Spleen (tissue), 11 donors: ENCODE measurements around the gene GAS7. TPM values are rescaled to one million over a fixed set of nuclear protein-coding genes. Genes with fewer than 3 reads are reported as not detected.

Experiments used
- DNase-seq: peaks from one replicate; pipeline ENCODE4 v3.0.0-alpha.2; 2020
- H3K27ac ChIP-seq, 8 donors: fragments of 200-600 bp; sonication (generic) in 7 of 8; 1 replicate in 4 of 8; 2 replicates in 4 of 8; pipeline versions ENCODE4 v1.5.0 to v1.8.0; 2016 to 2021; ENCODE audit warnings: inconsistent platforms in 4 of 8, mild to moderate bottlenecking in 4 of 8, moderate library complexity in 1 of 8
- H3K27me3 ChIP-seq, 7 donors: fragments of 200-600 bp; sonication (generic) in 6 of 7; replicated peaks in 1 of 7; 1 replicate in 4 of 7; 2 replicates in 3 of 7; pipeline versions ENCODE4 v1.5.0 to v1.8.0; 2016 to 2021; ENCODE audit warnings: inconsistent platforms in 3 of 7, mild to moderate bottlenecking in 1 of 7
- H3K36me3 ChIP-seq, 6 donors: fragments of 200-600 bp; sonication (generic) in 5 of 6; 1 replicate in 4 of 6; 2 replicates in 2 of 6; pipeline versions ENCODE4 v1.5.0 to v1.8.0; 2016 to 2021; ENCODE audit warnings: inconsistent platforms in 2 of 6
- H3K4me1 ChIP-seq, 6 donors: fragments of 200-600 bp; sonication (generic) in 5 of 6; 1 replicate in 3 of 6; 2 replicates in 3 of 6; pipeline versions ENCODE4 v1.5.0 to v1.8.0; 2016 to 2021; ENCODE audit warnings: inconsistent platforms in 3 of 6
- H3K4me3 ChIP-seq, 8 donors: fragments of 200-600 bp; sonication (generic) in 7 of 8; 1 replicate in 4 of 8; 2 replicates in 4 of 8; pipeline versions ENCODE4 v1.5.0 to v1.8.0; 2016 to 2021; ENCODE audit warnings: inconsistent platforms in 4 of 8, mild to moderate bottlenecking in 4 of 8, moderate library complexity in 2 of 8
- H3K9me3 ChIP-seq, 8 donors: fragments of 200-600 bp; sonication (generic) in 7 of 8; 1 replicate in 4 of 8; 2 replicates in 4 of 8; pipeline versions ENCODE4 v1.5.0 to v1.8.0; 2016 to 2021; ENCODE audit warnings: inconsistent platforms in 4 of 8
- POLR2A ChIP-seq, 3 donors: fragments of 450-650 bp; IDR thresholded peaks; one replicate each; pipeline ENCODE4 v1.5.1; 2017; ENCODE audit warnings: antibody characterized with exemption in 3 of 3, mild to moderate bottlenecking in 1 of 3
- POLR2AphosphoS5 ChIP-seq, 3 donors: sonication (generic); formaldehyde crosslinking; IDR thresholded peaks; one replicate each; pipeline ENCODE4 v1.5.1; 2017; ENCODE audit warnings: antibody characterized with exemption in 3 of 3
- WGBS, 5 donors: extraction: QIAGEN DNeasy Blood & Tissue Kit in 3 of 5; methylation state at CpG; one replicate each; pipeline versions ENCODE4 v1.1.5 to v1.1.7; 2013 to 2018; 5-methylcytosine and 5-hydroxymethylcytosine counted together
- intact Hi-C: fragments of 100-400 bp; cut with DNase I; formaldehyde crosslinking; loops from one replicate; pipeline ENCODE4 v1.15.0; 2023; ENCODE audit warnings: low total_unique reads
- polyA plus RNA-seq, 3 donors: library from polyadenylated mRNA; stranded (reverse); fragments of 200-250 nt; gene quantifications; one replicate each; pipeline ENCODE4 v1.2.1, GENCODE V29; 2013
- total RNA-seq, 7 donors: library from RNA; depleted of rRNA in 3 of 7; stranded (reverse); fragments of >200 nt in 3 of 7; fragmentation: NEBNext Ultra II Directional in 4 of 7; extraction: Animal tissue kit (Norgen Biotek cat#: 25700) in 4 of 7; gene quantifications; one replicate each; pipeline versions ENCODE4 v1.1.0 to v1.2.1, GENCODE V29; 2016 to 2021
- TF ChIP-seq, protein P1 (sequence below), 11 experiments: fragments of 200-600 bp in 7 of 11; fragments of 450-650 bp in 4 of 11; sonication (generic) in 4 of 11; IDR thresholded peaks in 8 of 11; conservative IDR thresholded peaks in 3 of 11; 1 replicate in 7 of 11; 2 replicates in 4 of 11; pipeline versions ENCODE4 v1.4.0 to v1.8.0; 2016 to 2021; ENCODE audit warnings: antibody characterized with exemption in 11 of 11, inconsistent platforms in 4 of 11, mild to moderate bottlenecking in 1 of 11
- donor health status: healthy with polysubstance abuse.
- donor health status: DM: no; HTN: no; CAD: no; lungs with moderate emphysema.
- donor health status: DM: no; HTN: no; CAD: no.
- donor health status: Bipolar disorder and iron deficiency.
- donor health status: healthy.
- donor health status: DM: no; HTN: no; CAD: no.
- donor health status: DM: yes; HTN: yes; CAD: no.

Gene GAS7
- total and polyA plus RNA-seq, 10 donors: 4.1 to 127 (median 60.9) TPM

GRCh38 chr17:9969301-9969935 is 229.0 kb downstream of the GAS7 start:
- Histone ChIP-seq H3K4me3 (no peak overlapping the region), H3K27me3 (no peaks in the 10 kb centered on the region), H3K9me3 (no peaks in the 10 kb centered on the region), H3K36me3 (peaks cover 0 to 19% (median 0%) of the 10 kb centered on the region in 6 donors), H3K4me1 (peaks cover 0 to 44% (median 15%) of the 10 kb centered on the region in 6 donors), H3K27ac (no peak overlapping the region)
- DNase-seq: peak; percentile 41
- TF ChIP-seq POLR2A (IDR thresholded peaks at IDR 0.05) (no peak), POLR2AphosphoS5 (IDR thresholded peaks at IDR 0.05) (peak in 1 of 3 donors; percentile 16)
- intact Hi-C loops: loop anchor here (10.0 kb wide), 2 partner anchors 255 to 645 kb away; no protein-coding TSS in a partner anchor
- 84 to 88% (median 87%) methylated on average over 13 of the region's 13 CpGs for WGBS, 5 donors

GRCh38 chr17:9968881-9969280 is 229.5 kb downstream of the GAS7 start:
- 79 to 89% (median 88%) methylated on average over 5 of the region's 5 CpGs for WGBS, 5 donors
- intact Hi-C loops: loop anchor here (10.0 kb wide), 2 partner anchors 256 to 646 kb away; no protein-coding TSS in a partner anchor
- H3K36me3 ChIP-seq: peaks cover 0 to 22% (median 0%) of the 10 kb centered on the region in 6 donors
- H3K9me3 ChIP-seq: no peaks in the 10 kb centered on the region
- H3K27ac ChIP-seq: no peak overlapping the region
- peak; percentile 4 for DNase-seq
- no peak overlapping the region for H3K4me3 ChIP-seq
- H3K4me1 ChIP-seq: peaks cover 0 to 39% (median 13%) of the 10 kb centered on the region in 6 donors
- TF ChIP-seq, protein P1, sequence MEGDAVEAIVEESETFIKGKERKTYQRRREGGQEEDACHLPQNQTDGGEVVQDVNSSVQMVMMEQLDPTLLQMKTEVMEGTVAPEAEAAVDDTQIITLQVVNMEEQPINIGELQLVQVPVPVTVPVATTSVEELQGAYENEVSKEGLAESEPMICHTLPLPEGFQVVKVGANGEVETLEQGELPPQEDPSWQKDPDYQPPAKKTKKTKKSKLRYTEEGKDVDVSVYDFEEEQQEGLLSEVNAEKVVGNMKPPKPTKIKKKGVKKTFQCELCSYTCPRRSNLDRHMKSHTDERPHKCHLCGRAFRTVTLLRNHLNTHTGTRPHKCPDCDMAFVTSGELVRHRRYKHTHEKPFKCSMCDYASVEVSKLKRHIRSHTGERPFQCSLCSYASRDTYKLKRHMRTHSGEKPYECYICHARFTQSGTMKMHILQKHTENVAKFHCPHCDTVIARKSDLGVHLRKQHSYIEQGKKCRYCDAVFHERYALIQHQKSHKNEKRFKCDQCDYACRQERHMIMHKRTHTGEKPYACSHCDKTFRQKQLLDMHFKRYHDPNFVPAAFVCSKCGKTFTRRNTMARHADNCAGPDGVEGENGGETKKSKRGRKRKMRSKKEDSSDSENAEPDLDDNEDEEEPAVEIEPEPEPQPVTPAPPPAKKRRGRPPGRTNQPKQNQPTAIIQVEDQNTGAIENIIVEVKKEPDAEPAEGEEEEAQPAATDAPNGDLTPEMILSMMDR (IDR thresholded peaks at IDR 0.05 in 8 of 11, conservative IDR thresholded peaks at IDR 0.05 in 3 of 11): no peak
- no peak for TF ChIP-seq POLR2A (IDR thresholded peaks at IDR 0.05)
- no peak for TF ChIP-seq POLR2AphosphoS5 (IDR thresholded peaks at IDR 0.05)
- no peaks in the 10 kb centered on the region for H3K27me3 ChIP-seq

- intact Hi-C loops: loop anchor here (10.0 kb wide), 2 partner anchors 257 to 647 kb away; no protein-coding TSS in a partner anchor
- Histone ChIP-seq H3K36me3 (peaks cover 0 to 23% (median 0%) of the 10 kb centered on the region in 6 donors), H3K27ac (no peak overlapping the region), H3K27me3 (no peaks in the 10 kb centered on the region), H3K9me3 (no peaks in the 10 kb centered on the region), H3K4me1 (peaks cover 0 to 32% (median 13%) of the 10 kb centered on the region in 6 donors), H3K4me3 (no peak overlapping the region)
- WGBS, 5 donors: 57 to 86% (median 69%) methylated on average over 4 to 5 of the region's 5 CpGs
- peak; percentile 33 for DNase-seq
- TF ChIP-seq, protein P1 (IDR thresholded peaks at IDR 0.05 in 8 of 11, conservative IDR thresholded peaks at IDR 0.05 in 3 of 11): no peak
- no peak for TF ChIP-seq POLR2A (IDR thresholded peaks at IDR 0.05)
- no peak for TF ChIP-seq POLR2AphosphoS5 (IDR thresholded peaks at IDR 0.05)
These were observed 230.4 kb downstream of the GAS7 start for GRCh38 chr17:9968008-9968407.

GRCh38 chr17:9959377-9959981 is 238.9 kb downstream of the GAS7 start:
- intact Hi-C loops: no loop called here
- no peaks in the 10 kb centered on the region for H3K9me3 ChIP-seq
- no peak overlapping the region for H3K4me3 ChIP-seq
- peaks cover 0 to 10% (median 0%) of the 10 kb centered on the region in 7 donors for H3K27me3 ChIP-seq
- H3K4me1 ChIP-seq: peaks cover 0 to 17% (median 9%) of the 10 kb centered on the region in 6 donors
- DNase-seq: no peak
- no peak overlapping the region for H3K27ac ChIP-seq
- TF ChIP-seq POLR2AphosphoS5 (IDR thresholded peaks at IDR 0.05): peak in 1 of 3 donors; percentile 10
- no peak for TF ChIP-seq POLR2A (IDR thresholded peaks at IDR 0.05)
- TF ChIP-seq, protein P1 (IDR thresholded peaks at IDR 0.05 in 8 of 11, conservative IDR thresholded peaks at IDR 0.05 in 3 of 11): peak in 8 of 11 experiments; percentile 22 to 54 (median 39)
- H3K36me3 ChIP-seq: peaks cover 0 to 49% (median 0%) of the 10 kb centered on the region in 6 donors
- 27 to 32% (median 31%) methylated on average over 22 of the region's 22 CpGs for WGBS, 5 donors
